ENCODE results near the gene ATXN7L1.
A peak's percentile ranks its signal among the peaks of the same experiment; 100 is the strongest.

ATXN7L1 gene

GRCh38 chr7:105822806-105823205 lies 53.6 kb downstream of the ATXN7L1 start:
- no peak for DNase-seq

GRCh38 chr7:105821527-105821926 lies 54.9 kb downstream of the ATXN7L1 start:
- DNase-seq, result no peak

- DNase-seq, result no peak
These were observed 55.9 kb downstream of the ATXN7L1 start for GRCh38 chr7:105820363-105821066.

- DNase-seq, result no peak
These were observed 56.8 kb downstream of the ATXN7L1 start for GRCh38 chr7:105819559-105819958.

- DNase-seq, result no peak
These were observed 59.3 kb downstream of the ATXN7L1 start for GRCh38 chr7:105816954-105817615.

GRCh38 chr7:105816266-105816843 lies 60.0 kb downstream of the ATXN7L1 start:
- no peak for DNase-seq

- DNase-seq, result no peak
These were observed 60.8 kb downstream of the ATXN7L1 start for GRCh38 chr7:105815576-105815975.

GRCh38 chr7:105814481-105814880 lies 61.9 kb downstream of the ATXN7L1 start:
- DNase-seq, result no peak

- DNase-seq, result no peak
These were observed 65.1 kb downstream of the ATXN7L1 start for GRCh38 chr7:105811189-105811847.

- no peak for DNase-seq
These were observed 65.8 kb downstream of the ATXN7L1 start for GRCh38 chr7:105810556-105810955.

GRCh38 chr7:105808703-105809590 lies 67.5 kb downstream of the ATXN7L1 start:
- DNase-seq, result peak; percentile 97

GRCh38 chr7:105808209-105808608 lies 68.2 kb downstream of the ATXN7L1 start:
- DNase-seq, result no peak

- no peak for DNase-seq
These were observed 69.0 kb downstream of the ATXN7L1 start for GRCh38 chr7:105807448-105807762.

- DNase-seq, result peak; percentile 94
These were observed 69.6 kb downstream of the ATXN7L1 start for GRCh38 chr7:105806592-105807447.

GRCh38 chr7:105805447-105806019 lies 70.9 kb downstream of the ATXN7L1 start:
- DNase-seq, result no peak

GRCh38 chr7:105803429-105803736 lies 73.0 kb downstream of the ATXN7L1 start:
- DNase-seq, result no peak

- DNase-seq, result no peak
These were observed 73.6 kb downstream of the ATXN7L1 start for GRCh38 chr7:105802604-105803428.

- peak; percentile 62 for DNase-seq
These were observed 75.4 kb downstream of the ATXN7L1 start for GRCh38 chr7:105800849-105801534.

- peak; percentile 90 for DNase-seq
These were observed 76.0 kb downstream of the ATXN7L1 start for GRCh38 chr7:105800442-105800841.

GRCh38 chr7:105799677-105800076 lies 76.7 kb downstream of the ATXN7L1 start:
- no peak for DNase-seq

Data from activated CD4-positive, alpha-beta T cell treated with anti-CD3 and anti-CD28 coated beads, Interleukin-2, amount 50 U/mL, for 16 hours (primary cell).